Right cardiac atrium (tissue), 5 donors: ENCODE results near the gene SEPTIN1. TPM values are rescaled to one million over a fixed set of nuclear protein-coding genes. Genes with fewer than 3 reads are reported as not detected.
A peak's percentile ranks its signal among the peaks of the same experiment; 100 is the strongest.

Source experiments
- ATAC-seq, 2 donors: fragments of 200-7000 bp; cut with Tn5 transposase; one replicate each; pipeline versions ENCODE4 v1.8.0 to v1.9.1; 2020; ENCODE audit warnings: moderate library complexity in 2 of 2, mild to moderate bottlenecking in 1 of 2
- DNase-seq, 3 donors: peaks; one replicate each; pipeline ENCODE4 v3.0.0-alpha.2; 2020
- H3K27ac ChIP-seq: one replicate; pipeline ENCODE4 v1.5.1; 2013; ENCODE audit warnings: mild to moderate bottlenecking, low read length, control low read depth, moderate library complexity
- H3K27me3 ChIP-seq: one replicate; pipeline ENCODE4 v1.6.1; 2013; ENCODE audit not compliant: control insufficient read depth, insufficient read depth
- H3K4me1 ChIP-seq: one replicate; pipeline ENCODE4 v1.6.1; 2013; ENCODE audit warnings: low read length; ENCODE audit not compliant: control insufficient read depth, insufficient read depth
- H3K4me3 ChIP-seq: one replicate; pipeline ENCODE4 v1.5.1; 2013; ENCODE audit warnings: low read length, control low read depth
- H3K9me3 ChIP-seq: one replicate; pipeline ENCODE4 v1.6.1; 2013; ENCODE audit warnings: low read length; ENCODE audit not compliant: control insufficient read depth
- WGBS: extraction: QIAGEN DNeasy Blood & Tissue Kit; methylation state at CpG from one replicate; pipeline ENCODE4 v1.1.7; 2013; 5-methylcytosine and 5-hydroxymethylcytosine counted together
- intact Hi-C, 4 donors: fragments of 100-400 bp; cut with DNase I; formaldehyde crosslinking; loops; one replicate each; pipeline versions ENCODE4 v1.11.0 to v1.14.0; 2022 to 2023
- polyA plus RNA-seq: library from polyadenylated mRNA; stranded (reverse); fragments of 200-250 nt; gene quantifications from one replicate; pipeline ENCODE4 v1.2.3, GENCODE V29; 2013
- total RNA-seq, 4 donors: library from RNA; stranded (reverse); fragmentation: NEBNext Ultra II Directional; extraction: Animal tissue kit (Norgen Biotek cat#: 25700); gene quantifications; one replicate each; pipeline ENCODE4 v1.2.1, GENCODE V29; 2021
- donor health status: healthy with polysubstance abuse.
- donor health status: DM: no; HTN: yes; CAD: no.
- donor health status: DM: no; HTN: no; CAD: no.
- donor health status: DM: no; HTN: yes; CAD: no; lungs with severe emphysema.
- donor health status: DM: yes; HTN: yes; CAD: no.

The SEPTIN1 gene
- total and polyA plus RNA-seq, 5 donors = 1.1 to 3.6 (median 1.8) TPM

GRCh38 chr16:30416047-30416603, 33.8 kb upstream of the SEPTIN1 start:
- no peak for DNase-seq
- no peak for ATAC-seq
- Histone ChIP-seq H3K4me1 (no peaks in the 10 kb centered on the region), H3K9me3 (no peaks in the 10 kb centered on the region), H3K27ac (no peak overlapping the region), H3K4me3 (no peak overlapping the region), H3K27me3 (no peaks in the 10 kb centered on the region)
- intact Hi-C loops = no loop called here
- WGBS = 86% methylated on average over 4 of the region's 4 CpGs

GRCh38 chr16:30414159-30414558, 31.8 kb upstream of the SEPTIN1 start:
- no peaks in the 10 kb centered on the region for H3K27me3 ChIP-seq
- intact Hi-C loops = no loop called here
- no peak overlapping the region for H3K4me3 ChIP-seq
- no peak overlapping the region for H3K27ac ChIP-seq
- no peak for DNase-seq
- ATAC-seq = no peak
- no peaks in the 10 kb centered on the region for H3K4me1 ChIP-seq
- no peaks in the 10 kb centered on the region for H3K9me3 ChIP-seq
- WGBS = 84% methylated on average over 5 of the region's 5 CpGs

- H3K9me3 ChIP-seq = no peaks in the 10 kb centered on the region
- 89% methylated on average over 6 of the region's 6 CpGs for WGBS
- no peaks in the 10 kb centered on the region for H3K27me3 ChIP-seq
- H3K4me1 ChIP-seq = no peaks in the 10 kb centered on the region
- no peak overlapping the region for H3K4me3 ChIP-seq
- peak overlapping the region; percentile 32 for H3K27ac ChIP-seq
- DNase-seq = no peak
- intact Hi-C loops = no loop called here
- ATAC-seq = no peak
Observed at GRCh38 chr16:30413112-30413806, 30.9 kb upstream of the SEPTIN1 start.

GRCh38 chr16:30409125-30410060, 27.0 kb upstream of the SEPTIN1 start:
- peak; percentile 90 to 96 (median 96) for DNase-seq
- ATAC-seq = peak; percentile 74 to 79
- no peaks in the 10 kb centered on the region for H3K9me3 ChIP-seq
- intact Hi-C loops = loop anchor here in 1 of 4 donors (10.0 kb wide), 1 partner anchor 55 kb away; the partner anchor contains the start of gene CD2BP2
- no peak overlapping the region for H3K4me3 ChIP-seq
- peaks cover 4% of the 10 kb centered on the region for H3K4me1 ChIP-seq
- whole genome bisulfite sequencing = 40% methylated on average over 15 of the region's 15 CpGs
- H3K27me3 ChIP-seq = no peaks in the 10 kb centered on the region
- H3K27ac ChIP-seq = no peak overlapping the region

- ATAC-seq = peak; percentile 40 to 48
- Histone ChIP-seq H3K4me3 (peak overlapping the region; percentile 72), H3K9me3 (no peaks in the 10 kb centered on the region), H3K27me3 (no peaks in the 10 kb centered on the region), H3K27ac (peak overlapping the region; percentile 55), H3K4me1 (peaks cover 4% of the 10 kb centered on the region)
- WGBS = 12% methylated on average over 17 of the region's 19 CpGs
- DNase-seq = no peak
- intact Hi-C loops = loop anchor here in 1 of 4 donors (10.0 kb wide), 1 partner anchor 53 kb away; the partner anchor contains the start of gene CD2BP2
Observed at GRCh38 chr16:30407804-30408534, 25.6 kb upstream of the SEPTIN1 start.

- intact Hi-C loops = loop anchor here in 1 of 4 donors (10.0 kb wide), 1 partner anchor 52 kb away; the partner anchor contains the start of gene CD2BP2
- ATAC-seq (peak; percentile 97 to 98), DNase-seq (peak; percentile 95 to 99 (median 98))
- WGBS = under 1% methylated on average over 65 of the region's 65 CpGs
- H3K4me1 ChIP-seq = peaks cover 4% of the 10 kb centered on the region
- H3K27me3 ChIP-seq = no peaks in the 10 kb centered on the region
- peak within 1 kb of the TSS; percentile 84 for H3K27ac ChIP-seq
- peak within 1 kb of the TSS; percentile 72 for H3K4me3 ChIP-seq
- no peaks in the 10 kb centered on the region for H3K9me3 ChIP-seq
Observed at GRCh38 chr16:30407102-30407803, 24.9 kb upstream of the SEPTIN1 start, which contains the start of gene ZNF771. ZNF771 (plus strand) TSS chr16:30407606; CDS start chr16:30408054, 448 bp downstream.

GRCh38 chr16:30406795-30407101, 24.4 kb upstream of the SEPTIN1 start:
- no peaks in the 10 kb centered on the region for H3K27me3 ChIP-seq
- ATAC-seq = no peak
- peak overlapping the region; percentile 22 for H3K27ac ChIP-seq
- 16% methylated on average over 14 of the region's 14 CpGs for WGBS
- H3K4me1 ChIP-seq = peaks cover 4% of the 10 kb centered on the region
- peak overlapping the region; percentile 72 for H3K4me3 ChIP-seq
- H3K9me3 ChIP-seq = no peaks in the 10 kb centered on the region
- DNase-seq = no peak
- intact Hi-C loops = loop anchor here in 1 of 4 donors (10.0 kb wide), 1 partner anchor 52 kb away; the partner anchor contains the start of gene CD2BP2

GRCh38 chr16:30401768-30402425, 19.5 kb upstream of the SEPTIN1 start:
- no peak overlapping the region for H3K27ac ChIP-seq
- peak in 1 of 3 donors; percentile 8 for DNase-seq
- no peaks in the 10 kb centered on the region for H3K27me3 ChIP-seq
- H3K4me1 ChIP-seq = no peaks in the 10 kb centered on the region
- WGBS = 85% methylated on average over 8 of the region's 8 CpGs
- no peak overlapping the region for H3K4me3 ChIP-seq
- H3K9me3 ChIP-seq = no peaks in the 10 kb centered on the region
- intact Hi-C loops = loop anchor here in 1 of 4 donors (10.0 kb wide), 1 partner anchor 47 kb away; the partner anchor contains the start of gene CD2BP2
- no peak for ATAC-seq

- intact Hi-C loops = loop anchor here in 1 of 4 donors (10.0 kb wide), 2 partner anchors 45 to 305 kb away; partner anchors contain the start of genes CD2BP2, TBX6 and YPEL3
- Histone ChIP-seq H3K27me3 (no peaks in the 10 kb centered on the region), H3K4me3 (peak overlapping the region; percentile 77), H3K27ac (peak overlapping the region; percentile 38), H3K4me1 (no peaks in the 10 kb centered on the region), H3K9me3 (no peaks in the 10 kb centered on the region)
- ATAC-seq (no peak), DNase-seq (peak in 1 of 3 donors; percentile 20)
- WGBS = 9% methylated on average over 12 of the region's 12 CpGs
Observed at GRCh38 chr16:30399435-30400186, 17.2 kb upstream of the SEPTIN1 start.
